Hindlimb muscle (tissue), 1 donor: ENCODE results near the gene ACER3. TPM values are rescaled to one million over a fixed set of nuclear protein-coding genes. Genes with fewer than 3 reads are reported as not detected.

Experiments used
- DNase-seq: peaks from one replicate; pipeline ENCODE4 v3.0.0-alpha.2; 2013
- polyA plus RNA-seq: library from polyadenylated mRNA; unstranded; fragments of 120-200 nt; gene quantifications from one replicate; pipeline ENCODE4 v1.2.1, GENCODE V29; 2013; ENCODE audit not compliant: insufficient read length

Gene ACER3
- polyA plus RNA-seq, 1 donor = 7.5 TPM

GRCh38 chr11:77063407-77063806 lies 202.7 kb downstream of the ACER3 start:
- DNase-seq = no peak

DNA sequence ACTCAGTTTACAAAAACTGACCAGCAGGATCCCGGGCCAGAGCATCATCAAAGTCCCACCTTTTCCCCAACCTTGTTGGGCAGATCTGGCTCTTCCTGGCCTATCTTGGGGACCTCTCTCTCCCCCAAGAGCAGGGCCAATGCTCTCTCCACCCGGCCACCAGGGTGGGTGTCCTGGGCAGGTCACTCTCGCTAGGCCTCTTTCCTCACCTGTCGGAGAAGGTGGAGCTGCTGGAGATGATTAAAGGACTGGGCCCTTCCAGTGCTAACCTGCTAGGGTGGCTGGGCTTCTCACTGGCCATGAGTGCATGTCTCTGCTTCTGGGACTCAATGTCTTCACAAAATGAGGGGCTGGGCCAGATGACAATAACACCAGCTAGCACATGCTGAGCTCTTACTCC lies 203.1 kb downstream of the ACER3 start:
- no peak for DNase-seq

DNA sequence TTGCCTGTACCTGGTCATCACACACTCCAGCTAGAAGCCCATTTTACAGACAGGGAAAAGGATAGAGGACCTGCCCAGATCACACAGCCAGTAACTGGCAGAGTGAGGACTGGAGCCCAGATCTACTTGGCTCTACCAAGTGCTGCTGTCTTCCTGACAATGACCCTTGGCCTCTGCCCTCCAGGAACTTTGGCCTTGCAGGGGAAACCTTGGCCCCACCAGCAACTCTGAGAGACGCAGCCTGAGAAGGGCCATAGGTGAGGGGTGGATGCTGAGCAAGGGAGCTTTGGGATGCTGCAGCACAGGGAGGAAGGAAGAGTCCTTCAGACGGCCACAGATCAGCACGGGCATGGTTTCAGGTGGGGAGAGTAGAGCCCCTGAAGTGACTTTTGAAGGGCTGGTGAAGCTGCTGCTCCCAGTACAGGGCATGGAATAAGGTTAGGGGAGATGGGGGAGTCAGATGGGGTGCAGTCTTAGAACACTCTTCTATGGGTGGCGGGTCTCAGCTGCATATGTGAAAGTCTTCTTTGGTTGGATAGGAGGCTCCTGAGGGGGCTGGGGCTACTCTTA lies 204.0 kb downstream of the ACER3 start:
- no peak for DNase-seq

- no peak for DNase-seq
Observed at GRCh38 chr11:77065878-77066228, 205.1 kb downstream of the ACER3 start.

DNA sequence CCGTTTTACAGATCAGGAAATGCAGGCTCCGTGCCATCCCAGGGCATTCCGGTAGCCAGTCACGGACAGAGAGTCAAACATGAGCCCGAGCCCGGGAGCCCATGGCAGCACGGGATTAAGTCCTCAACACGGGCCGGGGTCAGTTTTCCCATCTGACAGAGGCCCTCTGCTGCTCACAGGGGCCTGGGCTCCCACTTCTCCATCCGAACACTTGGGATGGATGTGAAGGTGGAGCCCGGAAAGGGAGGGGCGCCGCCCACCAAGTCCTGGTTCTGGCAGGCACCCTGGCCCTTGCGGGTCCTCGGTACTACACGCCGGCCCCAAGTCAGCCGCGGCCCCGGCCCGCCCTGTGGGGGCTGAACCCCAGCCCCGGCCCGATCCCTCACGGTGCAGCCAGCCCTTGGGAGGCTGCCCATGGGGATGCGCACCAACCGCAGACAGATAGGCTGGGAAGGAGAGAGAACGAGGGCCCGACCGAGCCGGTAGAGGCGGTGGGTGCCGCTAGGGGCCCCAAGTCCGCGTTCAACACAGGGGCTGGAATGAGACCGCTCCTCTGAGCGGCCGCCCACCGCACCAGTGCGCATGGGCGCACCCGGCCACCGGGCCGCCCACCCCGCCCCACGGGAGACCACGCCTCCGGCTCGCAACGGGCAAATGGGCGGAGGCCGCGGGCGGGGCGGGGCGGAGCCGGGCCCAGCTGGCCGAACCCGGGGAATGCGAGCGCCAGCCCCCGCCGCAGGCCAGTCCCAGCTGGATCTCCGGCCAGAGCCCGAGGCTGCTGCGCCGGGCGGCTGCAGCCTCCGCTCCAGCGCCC lies 205.7 kb downstream of the ACER3 start, which contains the start of gene CAPN5:
Gene CAPN5, plus strand, starts transcription at position 743 of the 814 bp plus-strand sequence. CDS start 17,916 bp downstream, outside the sequence.
- peak; percentile 97 for DNase-seq

- no peak for DNase-seq
Observed at GRCh38 chr11:77067861-77068443, 207.2 kb downstream of the ACER3 start.

GRCh38 chr11:77068457-77069335 lies 208.0 kb downstream of the ACER3 start:
- DNase-seq = no peak

DNA sequence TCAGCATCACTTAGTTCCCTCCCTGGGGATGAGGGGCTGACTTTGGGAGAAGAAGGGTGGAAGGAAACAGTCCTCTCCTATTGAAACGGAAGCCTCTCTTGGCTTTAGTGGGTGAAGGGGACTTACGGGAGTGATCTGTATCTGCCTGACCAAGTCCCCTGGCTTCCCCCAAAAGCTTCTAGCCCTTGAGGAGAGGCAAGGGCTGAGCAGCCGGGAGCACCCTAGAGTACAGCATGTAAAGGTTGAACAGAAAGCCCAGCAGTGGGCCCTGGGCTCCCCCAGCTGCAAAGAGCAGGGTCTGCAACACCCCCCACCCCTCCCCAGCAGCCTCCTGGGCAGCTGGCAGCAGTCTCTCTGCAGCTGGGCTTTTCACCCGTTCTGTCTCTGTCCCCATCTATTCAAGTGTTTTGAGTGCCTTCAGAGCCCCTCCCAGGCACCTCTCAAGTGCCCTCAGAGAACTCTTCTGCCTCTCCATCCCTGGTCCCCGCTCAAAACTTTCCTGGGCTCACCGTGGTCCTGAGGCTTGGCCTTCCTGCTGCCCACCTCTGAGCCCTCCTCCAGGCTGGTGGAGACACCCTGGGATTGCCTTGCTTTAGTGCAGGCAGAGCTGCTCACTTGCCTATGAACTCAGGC lies 208.7 kb downstream of the ACER3 start:
- no peak for DNase-seq

GRCh38 chr11:77069969-77070582 lies 209.4 kb downstream of the ACER3 start:
- DNase-seq = no peak

GRCh38 chr11:77071077-77071476 lies 210.4 kb downstream of the ACER3 start:
- DNase-seq = no peak

- DNase-seq = no peak
Observed at GRCh38 chr11:77071671-77072605, 211.2 kb downstream of the ACER3 start.

GRCh38 chr11:77072851-77073327 lies 212.2 kb downstream of the ACER3 start:
- no peak for DNase-seq

DNA sequence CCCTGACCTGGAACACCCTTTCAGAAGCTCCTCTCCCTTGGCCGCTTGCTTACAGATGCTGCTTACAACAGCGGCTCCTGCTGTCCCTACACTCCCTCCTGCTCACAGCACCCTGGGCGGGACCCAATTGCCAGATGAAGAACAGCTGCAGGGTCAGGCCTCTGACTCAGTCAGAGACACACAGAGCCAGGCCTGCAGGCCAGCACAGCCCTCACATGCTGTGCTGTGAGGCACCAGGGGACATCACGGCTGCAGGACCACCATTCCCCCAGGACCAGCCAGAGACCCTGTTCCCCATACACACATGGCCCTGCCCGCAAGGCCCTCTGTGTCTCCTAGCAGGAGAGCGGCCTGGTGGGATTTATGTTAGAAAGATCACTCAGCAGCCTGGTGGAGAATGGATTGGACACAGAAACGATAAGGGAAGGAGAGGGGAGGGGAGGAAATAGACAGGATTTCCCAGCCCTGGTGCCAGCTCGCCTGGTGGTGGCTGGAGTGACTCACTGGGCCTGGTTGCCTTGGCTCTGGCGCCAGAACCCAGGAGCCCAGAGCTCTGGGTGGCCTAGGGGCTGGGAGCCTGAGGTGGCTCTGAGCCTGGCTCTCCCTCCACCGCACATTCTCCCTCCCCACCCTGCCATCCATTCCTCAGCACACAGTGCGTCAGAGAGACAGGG lies 212.7 kb downstream of the ACER3 start:
- DNase-seq = peak; percentile 92

DNA sequence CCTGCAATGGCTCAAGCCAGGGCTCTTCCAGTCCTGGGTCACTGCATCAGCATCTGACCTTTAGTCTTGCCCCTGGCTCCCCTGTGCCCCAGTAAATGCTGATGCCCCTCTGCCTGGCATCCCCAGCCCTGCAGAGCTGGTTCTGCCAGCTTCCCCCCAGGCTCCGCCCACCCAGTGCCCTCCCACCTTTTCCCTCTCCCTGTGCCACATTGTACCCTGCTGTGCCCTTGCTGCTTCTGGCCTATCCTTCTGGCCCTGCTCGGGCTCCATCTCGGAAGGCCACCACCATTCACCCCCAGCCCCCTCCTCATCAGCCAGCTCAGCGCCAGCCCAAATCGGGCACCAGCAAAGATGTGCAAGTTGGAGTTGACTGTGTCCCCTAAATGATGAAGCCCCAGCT lies 213.5 kb downstream of the ACER3 start:
- DNase-seq = no peak

- DNase-seq = no peak
Observed at GRCh38 chr11:77074626-77075221, 214.0 kb downstream of the ACER3 start.

- no peak for DNase-seq
Observed at GRCh38 chr11:77075425-77075905, 214.7 kb downstream of the ACER3 start.
